Left lung (tissue), 10 donors: ENCODE results near the gene ROPN1. TPM values are rescaled to one million over a fixed set of nuclear protein-coding genes. Genes with fewer than 3 reads are reported as not detected.
"Not testable (repeated sequence)": the region's sequence is repeated elsewhere in the genome, so short reads cannot be mapped to it uniquely, and the experiment has no call there.

Experiments used
- ATAC-seq: fragments of 200-7000 bp; cut with Tn5 transposase; one replicate; pipeline ENCODE4 v1.9.1; 2020; ENCODE audit warnings: moderate library complexity
- DNase-seq, 4 donors: peaks; one replicate each; pipeline ENCODE4 v3.0.0-alpha.2; 2013 to 2020
- H3K27ac ChIP-seq, 2 donors: fragments of 200-600 bp; sonication (generic) in 1 of 2; one replicate each; pipeline versions ENCODE4 v1.5.0 to v1.8.0; 2020 to 2021
- H3K27me3 ChIP-seq, 2 donors: fragments of 200-600 bp; sonication (generic) in 1 of 2; one replicate each; pipeline versions ENCODE4 v1.5.0 to v1.8.0; 2020 to 2021
- H3K36me3 ChIP-seq, 2 donors: fragments of 200-600 bp; sonication (generic) in 1 of 2; one replicate each; pipeline versions ENCODE4 v1.5.0 to v1.8.0; 2020 to 2021
- H3K4me1 ChIP-seq, 2 donors: fragments of 200-600 bp; one replicate each; pipeline ENCODE4 v1.8.0; 2021
- H3K4me3 ChIP-seq, 2 donors: fragments of 200-600 bp; sonication (generic) in 1 of 2; one replicate each; pipeline versions ENCODE4 v1.5.0 to v1.8.0; 2020 to 2021; ENCODE audit warnings: mild to moderate bottlenecking in 1 of 2
- H3K9me3 ChIP-seq, 2 donors: fragments of 200-600 bp; sonication (generic) in 1 of 2; one replicate each; pipeline versions ENCODE4 v1.5.0 to v1.8.0; 2020 to 2021
- intact Hi-C, 2 donors: fragments of 100-400 bp; cut with DNase I; formaldehyde crosslinking; loops; one replicate each; pipeline versions ENCODE4 v1.11.2 to v1.14.2; 2022
- polyA plus RNA-seq, 6 donors: library from polyadenylated mRNA; unstranded; fragments of 120-200 nt; gene quantifications; one replicate each; pipeline ENCODE4 v1.2.1, GENCODE V29; 2013; ENCODE audit not compliant: insufficient read length in 6 of 6
- total RNA-seq, 2 donors: library from RNA; stranded (reverse); fragmentation: NEBNext Ultra II Directional; extraction: Animal tissue kit (Norgen Biotek cat#: 25700); gene quantifications; one replicate each; pipeline ENCODE4 v1.2.1, GENCODE V29; 2021
- TF ChIP-seq, protein P1 (sequence below), 2 donors: fragments of 200-600 bp; sonication (generic) in 1 of 2; IDR thresholded peaks; one replicate each; pipeline versions ENCODE4 v1.5.0 to v1.8.0; 2021; ENCODE audit warnings: antibody characterized with exemption in 2 of 2
- donor health status: DM: no; HTN: yes; CAD: no.
- donor health status: DM: no; HTN: no; CAD: no.

ROPN1 gene
- total and polyA plus RNA-seq, 8 donors, result 0.15 to 0.31 (median 0.28) TPM; not detected in 2

GRCh38 chr3:123986427-123986826, 5.5 kb downstream of the ROPN1 start:
- Histone ChIP-seq H3K27me3 (peaks cover 7 to 45% of the 10 kb centered on the region in 2 donors), H3K4me3 (no peak overlapping the region), H3K9me3 (no peaks in the 10 kb centered on the region), H3K4me1 (no peaks in the 10 kb centered on the region), H3K36me3 (no peaks in the 10 kb centered on the region), H3K27ac (no peak overlapping the region)
- DNase-seq, result no peak
- intact Hi-C loops, result no loop called here
- TF ChIP-seq, protein P1, sequence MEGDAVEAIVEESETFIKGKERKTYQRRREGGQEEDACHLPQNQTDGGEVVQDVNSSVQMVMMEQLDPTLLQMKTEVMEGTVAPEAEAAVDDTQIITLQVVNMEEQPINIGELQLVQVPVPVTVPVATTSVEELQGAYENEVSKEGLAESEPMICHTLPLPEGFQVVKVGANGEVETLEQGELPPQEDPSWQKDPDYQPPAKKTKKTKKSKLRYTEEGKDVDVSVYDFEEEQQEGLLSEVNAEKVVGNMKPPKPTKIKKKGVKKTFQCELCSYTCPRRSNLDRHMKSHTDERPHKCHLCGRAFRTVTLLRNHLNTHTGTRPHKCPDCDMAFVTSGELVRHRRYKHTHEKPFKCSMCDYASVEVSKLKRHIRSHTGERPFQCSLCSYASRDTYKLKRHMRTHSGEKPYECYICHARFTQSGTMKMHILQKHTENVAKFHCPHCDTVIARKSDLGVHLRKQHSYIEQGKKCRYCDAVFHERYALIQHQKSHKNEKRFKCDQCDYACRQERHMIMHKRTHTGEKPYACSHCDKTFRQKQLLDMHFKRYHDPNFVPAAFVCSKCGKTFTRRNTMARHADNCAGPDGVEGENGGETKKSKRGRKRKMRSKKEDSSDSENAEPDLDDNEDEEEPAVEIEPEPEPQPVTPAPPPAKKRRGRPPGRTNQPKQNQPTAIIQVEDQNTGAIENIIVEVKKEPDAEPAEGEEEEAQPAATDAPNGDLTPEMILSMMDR (IDR thresholded peaks at IDR 0.05), result no peak
- no peak for ATAC-seq

DNA sequence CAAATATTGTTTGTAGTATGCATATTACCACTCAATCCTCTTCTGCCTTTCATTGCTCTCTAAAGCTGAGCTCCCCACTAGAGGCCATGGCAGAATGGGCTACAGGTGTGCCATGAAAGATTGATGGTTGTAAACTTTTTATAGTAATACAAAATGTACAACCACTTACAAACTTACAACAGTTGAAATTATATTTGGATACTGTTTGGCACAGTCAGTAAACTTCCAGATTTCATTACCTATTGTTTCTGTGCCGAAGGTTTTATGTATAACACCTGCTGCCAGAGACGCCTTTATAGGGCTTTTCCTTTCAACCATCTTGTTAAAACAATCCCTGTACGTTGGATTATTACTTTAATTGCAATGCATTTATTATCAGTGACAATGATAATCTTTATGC, 7.0 kb downstream of the ROPN1 start:
- no peak for DNase-seq
- Histone ChIP-seq H3K4me1 (no peaks in the 10 kb centered on the region), H3K36me3 (no peaks in the 10 kb centered on the region), H3K9me3 (no peaks in the 10 kb centered on the region), H3K27ac (no peak overlapping the region), H3K27me3 (peaks cover 7 to 52% of the 10 kb centered on the region in 2 donors), H3K4me3 (no peak overlapping the region)
- TF ChIP-seq, protein P1 (IDR thresholded peaks at IDR 0.05), result no peak
- intact Hi-C loops, result no loop called here
- ATAC-seq, result no peak

DNA sequence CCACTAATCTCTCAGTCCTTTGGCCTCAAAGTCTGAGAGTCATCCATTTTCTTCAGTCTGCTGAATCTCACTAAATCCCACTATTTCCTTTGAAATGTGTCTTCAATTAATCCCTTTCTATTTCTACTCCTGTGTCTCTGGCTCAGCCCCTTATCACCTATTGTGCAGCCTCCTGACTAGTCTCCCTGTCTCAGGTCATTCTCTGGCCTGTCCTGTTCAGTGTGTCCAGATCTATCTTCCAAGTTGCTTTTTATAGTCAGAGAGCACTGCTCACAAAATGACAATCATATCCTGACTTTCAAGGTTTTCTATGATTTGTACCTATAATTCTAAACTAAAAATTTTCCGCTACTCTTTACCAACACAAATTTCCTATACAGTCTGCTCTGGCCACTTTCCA, 7.6 kb downstream of the ROPN1 start:
- Histone ChIP-seq H3K4me1 (no peaks in the 10 kb centered on the region), H3K27ac (no peak overlapping the region), H3K27me3 (peaks cover 7 to 48% of the 10 kb centered on the region in 2 donors), H3K36me3 (no peaks in the 10 kb centered on the region), H3K9me3 (no peaks in the 10 kb centered on the region), H3K4me3 (no peak overlapping the region)
- TF ChIP-seq, protein P1 (IDR thresholded peaks at IDR 0.05), result no peak
- intact Hi-C loops, result no loop called here
- DNase-seq, result no peak
- ATAC-seq, result no peak

GRCh38 chr3:123981317-123981716, 10.6 kb downstream of the ROPN1 start:
- intact Hi-C loops, H3K9me3 ChIP-seq, H3K27ac ChIP-seq, ATAC-seq, H3K36me3 ChIP-seq, DNase-seq, H3K4me1 ChIP-seq, H3K4me3 ChIP-seq: not testable (repeated sequence)
- peaks cover 7 to 29% of the 10 kb centered on the region in 2 donors for H3K27me3 ChIP-seq

DNA sequence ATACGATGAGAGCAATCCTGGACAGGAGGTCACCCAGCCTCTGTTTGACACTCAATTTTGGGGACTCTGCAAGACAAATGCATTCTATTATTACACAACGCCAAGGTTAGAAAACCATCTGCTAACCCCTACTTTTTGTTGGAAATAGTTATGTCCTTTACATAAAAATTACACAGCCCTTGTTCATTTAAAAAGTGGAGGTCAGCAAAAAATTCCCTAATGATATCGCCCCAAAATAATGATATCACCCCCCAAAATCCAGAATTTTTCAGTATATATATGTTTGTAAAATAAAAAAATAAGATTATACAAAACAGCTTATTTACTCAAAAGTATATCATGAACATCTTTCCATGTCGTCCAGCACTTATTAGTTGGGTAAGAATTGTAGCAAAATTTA, 11.4 kb downstream of the ROPN1 start:
- Histone ChIP-seq H3K4me1 (no peaks in the 10 kb centered on the region), H3K27ac (no peak overlapping the region), H3K36me3 (no peaks in the 10 kb centered on the region), H3K9me3 (no peaks in the 10 kb centered on the region), H3K4me3 (no peak overlapping the region), H3K27me3 (peaks cover 7 to 29% of the 10 kb centered on the region in 2 donors)
- intact Hi-C loops, result no loop called here
- TF ChIP-seq, protein P1 (IDR thresholded peaks at IDR 0.05), result no peak
- ATAC-seq (no peak), DNase-seq (no peak)
